T-helper 1 cell (primary cell): Measurements from ENCODE around the gene DIAPH3.

Source experiments
- DNase-seq, 5 donors: peaks; one replicate each; pipeline ENCODE4 v3.0.0-alpha.2; 2012 to 2020

The DIAPH3 gene

DNA sequence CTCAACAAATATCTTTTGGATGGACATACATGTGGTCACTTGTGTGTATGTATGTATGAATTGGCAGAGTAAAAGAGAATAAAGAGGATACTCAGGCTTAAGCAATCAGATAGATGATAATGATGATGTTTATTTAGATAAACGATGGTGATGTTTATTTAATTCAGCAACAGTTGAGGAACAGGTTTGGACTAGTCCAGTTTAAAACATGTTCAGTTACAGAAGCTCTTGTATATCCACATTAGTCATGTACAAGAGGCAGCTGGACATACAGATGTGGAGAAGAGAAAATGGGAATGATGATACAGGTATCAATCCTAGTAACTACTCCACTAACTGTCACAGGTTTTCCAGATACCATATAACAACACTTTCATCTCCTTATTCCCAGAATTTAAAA lies 232.1 kb downstream of the DIAPH3 start:
- no peak for DNase-seq

DNA sequence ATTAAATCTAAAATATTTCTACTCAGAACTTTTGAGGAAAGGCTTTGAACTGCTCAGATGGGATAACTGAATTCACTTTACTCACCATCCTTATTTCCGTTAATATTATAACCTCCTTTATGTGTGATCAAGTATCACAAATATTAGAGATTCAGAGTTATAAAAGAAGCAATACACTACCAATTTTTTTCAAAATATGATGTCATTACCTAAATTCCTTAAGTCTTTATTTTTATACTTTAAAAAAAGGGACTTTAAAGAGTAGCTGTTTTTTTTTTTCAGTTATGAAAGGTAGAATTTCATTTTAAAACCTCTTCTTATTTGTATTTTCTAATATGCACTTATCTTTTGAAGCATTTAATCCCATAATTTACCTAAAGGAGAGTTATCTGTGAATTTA lies 239.5 kb downstream of the DIAPH3 start:
- no peak for DNase-seq

DNA sequence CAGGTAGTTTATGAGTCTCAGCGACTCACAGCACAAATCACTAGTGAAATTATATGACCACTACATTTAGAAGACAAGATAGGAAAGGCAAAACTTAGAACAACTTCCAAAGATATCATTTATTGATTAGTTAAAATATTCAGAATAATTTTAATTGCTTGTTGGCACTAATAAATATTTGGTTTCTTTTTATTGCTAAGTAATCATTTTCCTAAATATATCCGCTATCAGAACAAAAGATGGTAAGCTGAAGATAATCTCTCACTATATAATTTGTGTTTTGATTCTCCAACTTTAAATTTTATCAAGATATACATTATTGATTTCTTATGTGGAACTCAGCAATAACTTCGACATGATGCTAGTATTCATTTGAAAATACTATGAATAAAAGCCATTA lies 248.5 kb downstream of the DIAPH3 start:
- DNase-seq = no peak

DNA sequence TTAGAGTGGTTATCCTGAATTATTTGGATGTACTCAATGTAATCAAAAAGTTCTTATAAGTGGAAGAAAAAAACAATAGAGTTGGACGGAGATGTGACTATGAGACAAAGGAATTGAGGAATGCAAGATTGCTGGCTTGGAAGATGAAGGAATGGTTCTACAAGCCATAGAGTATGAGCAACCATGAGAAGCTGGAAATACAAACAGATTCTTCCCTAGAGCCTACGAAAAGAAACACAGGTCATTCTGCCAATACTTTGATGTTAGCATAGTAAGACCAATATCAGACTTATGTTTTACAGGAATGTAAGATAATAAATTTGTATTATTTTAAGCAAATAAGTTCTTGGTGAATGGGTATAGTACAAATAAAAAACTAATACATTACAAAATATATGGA lies 249.2 kb downstream of the DIAPH3 start:
- DNase-seq = no peak

DNA sequence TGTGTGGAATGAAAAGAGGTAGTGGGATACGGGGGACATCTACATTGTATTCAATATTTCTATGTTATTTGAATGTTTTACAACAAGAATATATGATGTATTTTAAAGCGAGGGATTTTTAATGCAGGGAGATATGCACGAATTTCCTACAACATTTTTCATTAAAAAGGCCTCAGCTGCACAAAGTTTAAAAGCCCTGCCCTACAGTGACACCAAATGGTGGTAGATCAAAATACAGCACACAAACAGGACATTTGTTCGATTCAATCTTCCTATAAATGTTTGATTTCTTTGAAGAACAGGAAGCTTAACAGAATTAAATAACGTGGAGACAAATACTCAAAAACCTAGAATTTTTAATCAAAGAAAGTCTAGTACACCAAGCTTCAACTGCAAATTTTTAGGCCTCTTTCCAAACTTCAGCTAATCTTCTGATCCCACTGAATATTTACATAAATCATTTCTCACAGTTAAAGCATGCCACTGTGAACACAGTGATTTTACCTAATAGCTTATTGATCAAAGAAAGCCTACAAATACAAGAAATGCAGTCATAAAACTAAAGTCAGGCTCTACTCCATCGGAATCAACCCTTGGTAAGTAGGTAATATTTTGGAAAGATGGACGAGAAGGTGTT lies 257.2 kb downstream of the DIAPH3 start:
- DNase-seq = no peak

DNA sequence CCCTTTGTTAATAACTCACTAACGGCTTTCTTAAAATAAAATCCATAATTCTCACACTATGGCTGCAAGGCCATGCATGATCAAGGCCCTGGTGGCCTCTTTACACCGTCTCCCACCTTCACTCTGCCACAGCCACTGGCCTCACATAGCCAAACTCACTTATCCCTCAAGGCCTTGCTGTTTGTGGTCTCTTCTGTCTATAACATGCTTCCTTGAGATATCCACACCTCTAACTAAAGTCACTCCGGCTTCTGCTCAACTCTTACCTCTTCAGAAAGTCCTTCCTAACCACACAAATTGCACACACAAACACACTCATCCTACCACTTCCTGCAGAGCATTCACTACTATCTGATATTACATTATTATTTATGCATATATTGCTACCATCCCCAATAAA lies 262.5 kb downstream of the DIAPH3 start:
- peak in 1 of 5 donors; percentile 2 for DNase-seq

DNA sequence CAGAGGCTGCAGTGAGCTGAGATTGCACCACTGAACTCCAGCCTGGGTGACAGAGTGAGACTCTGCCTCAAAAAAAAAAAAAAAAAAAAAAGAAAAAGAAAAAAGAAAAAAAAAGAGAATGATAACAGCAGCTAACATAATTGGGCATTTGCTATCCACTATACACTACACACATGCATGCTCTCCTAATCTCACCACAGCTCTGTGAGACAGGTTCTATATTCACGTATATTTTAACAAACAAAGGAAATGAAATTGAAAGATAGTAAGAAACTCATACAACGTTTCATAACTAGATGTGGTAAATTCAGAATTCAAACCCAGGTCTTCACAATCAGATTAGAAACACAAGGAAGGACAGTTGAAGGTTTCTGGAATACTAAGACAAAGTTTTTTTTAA lies 265.7 kb downstream of the DIAPH3 start:
- no peak for DNase-seq

DNA sequence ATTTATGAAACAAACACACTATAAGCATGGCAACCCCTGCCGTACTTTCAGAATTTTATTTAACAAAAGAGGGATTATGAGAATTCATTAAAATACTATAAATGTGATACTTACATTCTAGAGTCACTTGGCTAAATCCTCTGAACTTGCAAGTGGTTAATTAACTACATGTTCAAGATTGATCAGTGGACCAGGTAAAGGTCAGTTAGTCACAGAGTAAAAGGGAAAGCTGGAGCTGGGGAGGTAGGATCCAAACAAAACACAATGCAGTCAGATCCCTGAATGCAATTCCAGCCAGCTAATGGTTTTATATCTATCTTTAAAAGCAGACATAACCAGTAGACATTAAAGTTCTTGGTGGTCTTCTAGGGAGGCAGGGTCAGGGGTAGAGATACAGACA lies 270.5 kb downstream of the DIAPH3 start:
- DNase-seq = no peak

DNA sequence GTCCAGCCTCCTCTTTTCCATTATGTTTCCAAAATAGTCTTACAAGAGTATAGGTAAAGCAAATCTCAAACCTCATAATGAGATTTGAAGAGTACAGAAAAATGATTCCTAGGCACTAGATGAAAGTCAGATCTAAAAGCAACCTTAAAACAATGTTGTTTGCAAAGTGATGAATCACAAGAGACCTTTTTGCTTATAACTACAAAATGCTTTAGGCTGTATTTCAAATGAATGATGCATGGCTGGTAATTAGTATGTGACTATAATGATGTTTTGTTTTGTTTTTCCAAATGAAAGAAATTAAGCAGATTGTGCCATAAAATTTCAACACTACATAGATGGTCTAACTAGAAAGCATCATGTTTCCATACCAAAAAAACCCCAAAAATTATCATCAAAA lies 272.7 kb downstream of the DIAPH3 start:
- no peak for DNase-seq

DNA sequence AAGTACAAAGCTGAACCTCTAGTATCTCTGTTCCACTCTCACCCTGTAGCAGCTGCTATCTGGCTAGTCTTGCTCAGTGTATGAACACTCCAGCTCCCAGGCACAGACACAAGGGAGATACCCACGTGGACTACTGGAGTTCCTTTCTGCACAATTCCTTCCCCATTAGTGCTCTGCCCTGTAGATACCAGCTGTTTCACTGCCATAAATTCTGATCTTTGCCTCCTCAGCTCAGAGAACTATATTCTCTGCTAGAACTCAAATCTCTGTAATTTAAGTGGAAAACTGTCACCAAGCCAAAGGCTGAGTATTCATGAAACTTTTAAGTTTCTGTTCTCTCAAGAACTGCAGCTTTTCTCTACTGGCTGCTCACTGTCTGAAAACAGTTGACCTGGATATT lies 273.7 kb downstream of the DIAPH3 start:
- no peak for DNase-seq

DNA sequence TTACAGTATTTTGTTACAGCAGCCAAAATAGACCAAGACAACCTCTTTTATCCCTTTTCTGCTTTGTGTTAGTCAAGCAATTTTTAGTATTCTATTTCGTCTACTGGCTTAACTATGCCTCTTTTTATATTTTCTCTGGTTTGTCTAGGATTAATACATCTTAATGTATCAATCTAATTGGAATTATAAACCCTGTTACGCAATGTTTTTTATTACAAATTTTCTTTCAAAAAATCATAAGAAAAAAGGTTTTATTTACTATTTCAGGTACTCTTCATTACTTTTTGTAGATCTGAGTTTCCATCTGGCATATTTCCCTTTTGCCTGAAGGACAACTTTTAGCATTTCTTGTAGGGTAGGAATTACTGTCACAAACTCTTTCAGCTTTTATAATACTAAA lies 275.3 kb downstream of the DIAPH3 start:
- DNase-seq = no peak

DNA sequence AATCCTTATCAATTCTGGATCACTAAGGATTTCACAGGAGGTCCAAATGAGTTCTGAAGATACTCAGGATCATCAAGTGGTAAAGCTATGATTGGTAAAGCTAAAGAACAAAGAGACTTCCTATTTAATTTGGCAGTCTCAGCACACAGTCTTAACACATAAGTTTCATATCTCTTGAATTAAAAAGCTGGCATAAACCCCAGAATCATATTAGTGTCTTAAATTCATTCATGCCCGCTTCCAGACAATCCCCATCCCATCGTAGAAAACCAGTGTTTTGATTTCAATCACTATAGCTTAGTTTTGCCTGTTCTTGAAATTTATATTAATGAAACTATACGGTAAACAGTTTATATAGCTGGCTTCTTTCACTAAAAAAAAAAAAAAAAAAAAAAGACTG lies 278.7 kb downstream of the DIAPH3 start:
- DNase-seq = no peak

DNA sequence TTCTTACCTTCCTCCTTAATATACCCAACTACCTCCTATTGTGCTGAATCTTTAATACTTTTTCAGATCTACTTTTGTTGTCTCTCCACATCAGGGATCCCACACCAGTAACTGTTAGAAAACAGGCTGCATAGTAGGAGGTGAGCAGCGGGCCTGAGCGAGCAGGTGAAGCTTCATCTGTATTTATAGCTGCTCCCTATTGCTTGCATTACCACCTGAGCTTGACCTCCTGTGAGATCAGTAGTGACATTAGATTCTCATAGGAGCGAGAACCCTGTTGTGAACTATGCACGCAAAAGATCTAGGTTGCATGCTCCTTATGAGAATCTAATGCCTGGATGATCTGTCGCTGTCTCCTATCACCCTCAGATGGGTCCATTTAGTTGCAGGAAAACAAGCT lies 279.8 kb downstream of the DIAPH3 start:
- no peak for DNase-seq

DNA sequence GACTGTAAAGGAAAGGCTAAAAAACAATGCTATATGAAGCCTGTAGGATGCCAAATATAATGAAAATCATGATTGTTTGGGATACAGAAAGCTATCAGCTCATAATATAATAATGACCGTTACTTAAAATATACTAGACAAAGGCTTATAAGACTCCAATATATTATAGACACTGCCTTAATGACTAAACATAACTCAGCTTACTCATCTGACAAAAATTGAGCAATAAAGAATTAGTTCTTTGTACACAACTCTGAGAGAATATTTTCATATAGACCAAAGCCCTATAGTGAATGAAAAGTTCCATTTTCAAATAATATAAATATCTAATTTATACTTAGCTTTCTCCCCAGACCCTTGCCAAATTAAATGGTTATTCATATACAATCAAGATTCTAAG lies 283.3 kb downstream of the DIAPH3 start:
- DNase-seq = no peak

DNA sequence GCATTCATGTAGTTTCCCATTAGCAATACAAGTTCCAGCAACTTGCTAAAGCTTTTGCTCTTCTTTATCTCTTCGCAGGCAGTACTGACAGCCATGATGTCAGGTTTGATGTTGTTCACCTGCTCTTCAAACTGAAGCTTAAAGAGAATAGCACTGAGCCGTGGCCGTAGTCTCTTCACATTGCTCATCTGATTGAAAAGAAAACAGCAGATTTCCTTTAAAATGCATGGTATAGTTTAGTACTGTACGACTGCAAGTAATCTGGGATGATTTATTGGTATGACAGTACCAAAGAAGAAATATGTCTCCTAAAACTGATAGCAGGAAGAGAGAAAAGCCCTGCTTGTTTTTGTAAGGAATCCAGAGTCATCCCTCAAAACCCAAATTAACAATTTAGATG lies 284.4 kb downstream of the DIAPH3 start:
- DNase-seq = no peak

DNA sequence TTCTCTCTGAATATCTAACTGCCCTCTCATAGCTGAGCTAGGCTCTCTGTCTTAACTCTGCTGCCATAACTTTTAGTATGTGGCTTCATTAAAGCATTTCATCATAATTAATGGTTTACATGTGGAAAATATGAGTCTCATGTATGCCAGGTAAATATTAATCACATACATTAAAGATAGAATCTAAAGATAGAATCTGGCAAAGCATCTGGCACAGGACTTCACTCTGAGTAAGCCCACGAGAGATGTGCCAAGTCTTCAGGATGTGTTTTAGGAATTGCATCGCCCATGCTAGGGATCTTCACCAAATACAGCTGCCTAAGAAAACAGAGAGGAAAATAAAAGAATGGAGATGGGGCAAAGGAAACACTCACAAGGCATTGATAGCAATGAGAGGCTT lies 285.8 kb downstream of the DIAPH3 start:
- DNase-seq = no peak

DNA sequence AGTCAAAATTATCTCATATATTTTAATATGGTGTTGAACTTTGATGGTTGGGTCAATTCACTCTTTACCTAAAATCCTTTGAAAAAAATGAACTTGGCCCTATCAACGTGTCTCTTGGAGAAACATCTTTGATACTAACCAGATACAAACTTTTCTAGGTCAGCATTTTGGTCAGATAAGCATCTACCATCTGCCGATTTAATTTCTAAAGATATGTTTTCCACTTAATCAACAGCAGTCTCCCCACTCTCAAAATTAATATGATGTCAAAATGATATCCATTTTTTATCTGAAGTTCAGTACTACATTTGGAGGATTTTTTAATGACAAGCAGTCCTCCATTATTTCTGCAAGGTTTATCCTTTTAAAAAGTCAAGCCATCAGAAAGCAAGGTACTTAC lies 288.8 kb downstream of the DIAPH3 start:
- no peak for DNase-seq

DNA sequence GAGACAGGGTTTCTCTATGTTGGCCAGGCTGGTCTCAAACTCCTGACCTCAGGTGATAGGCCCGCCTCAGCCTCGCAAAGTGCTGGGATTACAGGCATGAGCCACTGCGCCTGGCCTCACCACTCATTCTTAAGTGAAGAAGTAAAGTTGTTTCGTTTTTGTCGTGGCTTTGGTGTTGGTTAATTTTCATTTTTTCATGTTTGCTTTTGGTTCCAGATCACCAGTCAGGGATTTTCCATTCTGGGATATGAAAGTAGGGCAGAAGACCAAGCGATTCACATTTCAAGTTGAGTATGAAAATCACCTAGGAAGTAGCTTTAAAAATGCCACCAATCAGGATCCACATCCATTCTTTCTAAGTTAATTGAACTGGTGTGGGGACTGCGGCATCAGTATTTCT lies 289.9 kb downstream of the DIAPH3 start:
- DNase-seq = no peak

DNA sequence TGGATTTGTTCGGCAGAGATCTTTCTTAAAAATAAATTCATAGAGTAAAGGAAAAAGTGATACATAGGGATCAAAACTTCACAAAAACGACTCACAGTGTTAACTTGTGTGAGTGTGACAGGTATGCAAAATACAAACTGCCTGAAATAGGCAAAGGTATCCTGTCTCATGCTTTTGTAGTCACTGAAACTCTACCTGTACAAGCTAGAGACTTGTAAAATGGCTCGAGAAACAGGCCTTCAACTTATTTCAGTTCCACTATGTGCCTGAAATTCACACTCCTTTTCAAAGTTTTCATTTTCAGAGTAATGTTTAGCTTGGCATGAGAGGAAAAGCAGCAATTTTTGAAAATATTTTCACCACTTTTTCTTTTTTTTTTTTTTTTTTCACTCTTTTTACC lies 290.4 kb downstream of the DIAPH3 start:
- DNase-seq = no peak

DNA sequence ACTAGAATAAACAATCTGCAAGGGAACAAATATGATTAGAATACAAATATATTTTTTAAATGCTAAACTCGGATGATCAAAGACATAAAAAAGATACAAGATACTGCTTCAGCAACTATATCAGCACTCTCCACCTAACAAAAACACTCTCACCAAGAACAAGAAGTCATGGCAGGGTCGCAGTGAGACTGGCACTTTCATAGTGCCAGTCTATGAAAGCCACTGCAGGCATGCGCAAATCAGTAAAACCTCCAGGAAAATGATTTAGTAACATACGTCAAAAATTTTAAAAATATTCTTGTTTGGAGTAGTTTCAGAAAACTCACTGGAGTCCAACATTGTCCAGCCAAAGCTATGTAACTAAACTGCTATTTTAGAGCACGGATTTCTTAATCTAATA lies 295.9 kb downstream of the DIAPH3 start:
- no peak for DNase-seq

DNA sequence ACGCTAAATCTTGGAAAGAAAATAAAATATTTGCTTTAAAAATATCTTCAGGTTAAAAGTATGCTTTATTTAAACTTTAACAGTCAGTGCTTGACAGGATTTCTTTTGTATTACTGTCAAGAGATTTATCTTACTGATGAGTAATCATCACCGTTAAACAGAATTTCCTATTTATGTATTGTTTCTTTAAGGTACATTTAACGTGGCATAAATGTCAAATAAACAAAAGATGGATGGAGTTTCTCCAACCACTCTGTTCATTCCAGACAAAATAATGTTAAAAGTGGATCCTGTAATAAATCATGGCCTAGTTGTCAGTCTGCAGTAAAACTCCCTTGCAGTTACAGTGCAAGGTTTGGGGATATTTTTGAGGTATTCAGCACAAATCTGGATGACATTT lies 298.3 kb downstream of the DIAPH3 start:
- DNase-seq = no peak

DNA sequence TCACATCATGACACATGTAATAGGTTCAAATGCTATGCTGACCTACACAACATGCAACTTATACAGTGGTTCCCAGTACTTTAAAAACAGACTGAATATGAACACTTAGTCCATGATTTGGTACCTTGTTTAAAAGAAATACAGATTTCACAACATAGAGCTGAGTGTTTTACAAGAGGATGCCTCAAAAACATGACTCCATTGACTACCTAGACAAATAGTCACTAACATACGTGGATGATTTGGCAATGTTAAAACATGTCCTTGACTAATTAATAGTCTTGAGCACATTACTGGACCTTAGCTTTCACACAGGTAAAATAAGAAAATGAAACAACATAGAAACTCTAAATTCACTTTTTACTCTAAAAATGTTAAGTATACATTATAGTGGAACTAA lies 300.1 kb downstream of the DIAPH3 start:
- DNase-seq = no peak

DNA sequence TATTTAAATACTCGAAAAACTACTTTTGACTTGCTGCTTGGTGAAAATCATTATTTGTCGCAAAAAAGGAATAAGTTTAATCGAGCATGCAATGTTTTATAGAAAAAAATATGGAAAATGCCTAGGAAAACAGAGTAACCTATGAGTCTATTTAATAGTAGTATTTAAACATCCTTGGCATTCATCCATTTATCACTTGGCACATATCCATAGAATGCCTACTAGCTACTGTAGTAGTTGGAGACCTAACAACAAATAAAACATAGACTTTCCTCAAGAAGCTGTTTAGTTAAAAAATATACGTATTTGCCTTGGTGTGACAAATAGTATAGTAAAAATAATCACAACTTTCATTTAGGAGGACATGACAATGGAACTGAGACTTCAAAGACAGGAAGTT lies 302.1 kb downstream of the DIAPH3 start:
- no peak for DNase-seq

DNA sequence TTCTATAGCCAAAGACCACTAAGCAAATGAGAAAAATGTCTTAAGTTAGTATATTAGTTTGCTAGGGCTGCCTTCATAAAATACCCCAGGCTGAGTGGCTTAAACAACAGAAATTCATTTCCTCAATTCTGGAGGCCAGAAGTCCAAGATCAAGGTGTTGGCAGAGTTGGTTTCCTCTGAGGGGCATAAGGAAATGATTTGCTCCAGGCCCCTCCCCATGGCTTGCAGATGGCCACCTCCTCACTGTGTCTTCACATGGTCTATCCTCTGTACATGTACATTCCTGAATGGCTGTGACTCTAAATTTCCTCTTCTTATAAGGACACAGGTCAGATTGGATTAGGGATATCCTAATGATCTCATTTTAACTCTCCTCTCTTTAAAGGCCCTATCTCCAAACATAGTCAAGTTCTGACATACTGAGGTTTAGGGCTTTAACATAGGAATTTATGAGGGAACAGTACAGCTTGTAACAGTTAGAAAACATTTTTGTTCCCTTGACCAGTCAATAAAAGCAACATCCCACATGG lies 307.4 kb downstream of the DIAPH3 start:
- no peak for DNase-seq

DNA sequence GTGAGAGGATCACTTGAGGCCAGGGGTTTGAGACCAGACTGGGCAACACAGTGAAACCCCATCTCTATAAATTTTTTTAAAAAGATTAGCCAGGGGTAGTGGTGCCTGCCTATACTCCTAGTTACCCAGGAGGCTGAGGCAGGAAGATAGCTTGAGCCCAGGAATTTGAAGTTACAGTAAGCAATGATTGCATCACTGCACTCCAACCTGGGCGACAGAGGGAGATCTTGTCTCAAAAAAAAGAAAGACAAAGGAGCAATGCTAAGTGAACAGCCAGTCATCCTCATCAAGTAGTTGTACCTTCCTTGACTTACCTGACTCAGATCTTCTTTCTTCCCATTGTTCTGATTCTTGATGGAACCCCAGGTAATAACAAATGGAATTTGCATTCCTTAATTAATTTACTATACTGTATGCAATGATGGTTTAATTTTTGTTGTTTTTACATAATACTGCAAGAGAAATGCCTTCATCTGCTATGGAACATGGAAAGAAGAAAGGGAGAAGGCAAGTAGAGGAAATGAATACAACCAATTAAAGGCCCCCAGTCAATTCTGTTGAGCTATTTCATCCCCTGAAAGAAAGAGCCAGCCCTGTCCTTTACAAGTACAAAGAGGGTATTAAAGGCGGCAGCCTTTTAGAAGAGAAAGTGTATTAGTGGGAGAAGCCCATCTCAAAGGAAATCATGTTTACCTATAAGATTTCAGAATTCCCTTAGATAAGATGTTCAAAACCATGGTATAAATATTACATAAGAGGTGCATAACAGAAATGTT lies 316.7 kb downstream of the DIAPH3 start:
- no peak for DNase-seq
